ENCODE measurements around the gene PARVB.

- TF ChIP-seq CTCF (conservative IDR thresholded peaks at IDR 0.05 in 1 of 2, IDR thresholded peaks at IDR 0.05 in 1 of 2; ENCODE audit: low read depth in 1 of 2, low read length in 2 of 2), result no peak
- no peak for TF ChIP-seq EZH2 (IDR thresholded peaks at IDR 0.05; ENCODE audit: low read length, missing control alignments)
Measured at GRCh38 chr22:44067033-44067432, 42.9 kb downstream of the PARVB start.
